ENCODE measurements around the gene BPIFB4.
"Not testable (repeated sequence)": the region's sequence is repeated elsewhere in the genome, so short reads cannot be mapped to it uniquely, and the experiment has no call there.

The BPIFB4 gene

GRCh38 chr20:33079259-33079658 lies at the start of gene BPIFB4:
Gene BPIFB4, plus strand, starts transcription at chr20:33079643. Its CDS starts 1,884 bp downstream, at chr20:33081527.
- DNase-seq (ENCODE audit: low spot score): no peak

- no peak for DNase-seq (ENCODE audit: low spot score)
Observed at GRCh38 chr20:33030076-33030475, 49.4 kb upstream of the BPIFB4 start.

GRCh38 chr20:33030569-33030968 lies 48.9 kb upstream of the BPIFB4 start:
- DNase-seq (ENCODE audit: low spot score): no peak

GRCh38 chr20:33031531-33031930 lies 47.9 kb upstream of the BPIFB4 start, which contains the start of gene BPIFB6:
Gene BPIFB6, plus strand, starts transcription at chr20:33031648. Its CDS starts 0 bp downstream, at chr20:33031648.
- DNase-seq (ENCODE audit: low spot score): no peak

GRCh38 chr20:33032555-33032954 lies 46.9 kb upstream of the BPIFB4 start:
- DNase-seq (ENCODE audit: low spot score): no peak

- DNase-seq (ENCODE audit: low spot score): no peak
Observed at GRCh38 chr20:33033381-33033780, 46.1 kb upstream of the BPIFB4 start.

- no peak for DNase-seq (ENCODE audit: low spot score)
Observed at GRCh38 chr20:33034115-33034514, 45.3 kb upstream of the BPIFB4 start.

- no peak for DNase-seq (ENCODE audit: low spot score)
Observed at GRCh38 chr20:33034901-33035492, 44.4 kb upstream of the BPIFB4 start.

GRCh38 chr20:33037456-33037855 lies 42.0 kb upstream of the BPIFB4 start:
- DNase-seq (ENCODE audit: low spot score): no peak

GRCh38 chr20:33038243-33038642 lies 41.2 kb upstream of the BPIFB4 start:
- no peak for DNase-seq (ENCODE audit: low spot score)

- no peak for DNase-seq (ENCODE audit: low spot score)
Observed at GRCh38 chr20:33042430-33042829, 37.0 kb upstream of the BPIFB4 start.

GRCh38 chr20:33042983-33043730 lies 36.3 kb upstream of the BPIFB4 start:
- no peak for DNase-seq (ENCODE audit: low spot score)

- no peak for DNase-seq (ENCODE audit: low spot score)
Observed at GRCh38 chr20:33043731-33044181, 35.7 kb upstream of the BPIFB4 start.

GRCh38 chr20:33045129-33045721 lies 34.2 kb upstream of the BPIFB4 start:
- not testable (repeated sequence) for DNase-seq (ENCODE audit: low spot score)

GRCh38 chr20:33046412-33046811 lies 33.0 kb upstream of the BPIFB4 start:
- no peak for DNase-seq (ENCODE audit: low spot score)

GRCh38 chr20:33051333-33051732 lies 28.1 kb upstream of the BPIFB4 start:
- DNase-seq (ENCODE audit: low spot score): no peak

GRCh38 chr20:33053291-33054106 lies 25.9 kb upstream of the BPIFB4 start, which contains the start of gene BPIFB3:
Gene BPIFB3, plus strand, starts transcription at chr20:33053903. Its CDS starts 1,533 bp downstream, at chr20:33055436.
- DNase-seq (ENCODE audit: low spot score): no peak

- DNase-seq (ENCODE audit: low spot score): no peak
Observed at GRCh38 chr20:33054381-33054780, 25.1 kb upstream of the BPIFB4 start.

- DNase-seq (ENCODE audit: low spot score): no peak
Observed at GRCh38 chr20:33054791-33055190, 24.7 kb upstream of the BPIFB4 start.

GRCh38 chr20:33059136-33059535 lies 20.3 kb upstream of the BPIFB4 start:
- no peak for DNase-seq (ENCODE audit: low spot score)

- DNase-seq (ENCODE audit: low spot score): no peak
Observed at GRCh38 chr20:33059741-33060390, 19.6 kb upstream of the BPIFB4 start.

- DNase-seq (ENCODE audit: low spot score): peak; percentile 83
Observed at GRCh38 chr20:33061658-33062028, 17.8 kb upstream of the BPIFB4 start.

Data from D341Med (cell line).